MCF 10A (cell line): ENCODE measurements around the gene NEUROD6. TPM values are rescaled to one million over a fixed set of nuclear protein-coding genes. Genes with fewer than 3 reads are reported as not detected.

Experiments used
- BruUV-seq: library from RNA; stranded (reverse); fragments of 400-500 nt; replicated peaks from 2 replicates; lab custom pipeline; 2021; lab: Mats Ljungman, UMichigan
- CTCF ChIA-PET: fragments of 300-600 bp; sonication (Branson Sonifier 250); formaldehyde crosslinking; extraction: SDS; loops from one replicate; lab custom pipeline; 2021; ENCODE audit warnings: antibody characterized with exemption, inconsistent platforms; lab: Yijun Ruan, JAX
- POLR2A ChIA-PET: fragments of 300-600, 350-650 bp; sonication (Branson Sonifier 250); formaldehyde crosslinking; extraction: SDS; loops from one replicate; lab custom pipeline; 2020; ENCODE audit warnings: antibody characterized with exemption, inconsistent platforms; lab: Yijun Ruan, JAX
- DNase-seq: peaks from one replicate; pipeline ENCODE4 v3.0.0-alpha.2; 2018; ENCODE audit not compliant: unreplicated experiment
- H3K27ac Mint-ChIP-seq: one replicate; pipeline ENCODE4 v1.8.0; 2022; ENCODE audit warnings: mild to moderate bottlenecking, low read depth, mixed read lengths; ENCODE audit not compliant: unreplicated experiment
- H3K27me3 Mint-ChIP-seq: one replicate; pipeline ENCODE4 v1.8.0; 2022; ENCODE audit warnings: mixed read lengths; ENCODE audit not compliant: insufficient read depth, unreplicated experiment
- H3K36me3 Mint-ChIP-seq: one replicate; pipeline ENCODE4 v1.8.0; 2022; ENCODE audit warnings: mild to moderate bottlenecking, moderate library complexity, mixed read lengths; ENCODE audit not compliant: insufficient read depth, unreplicated experiment
- H3K4me1 Mint-ChIP-seq: one replicate; pipeline ENCODE4 v1.8.0; 2022; ENCODE audit warnings: mixed read lengths; ENCODE audit not compliant: insufficient read depth, unreplicated experiment
- H3K4me3 Mint-ChIP-seq: one replicate; pipeline ENCODE4 v1.8.0; 2022; ENCODE audit warnings: mild to moderate bottlenecking, moderate library complexity, mixed read lengths; ENCODE audit not compliant: unreplicated experiment
- H3K9me3 Mint-ChIP-seq: one replicate; pipeline ENCODE4 v1.8.0; 2022; ENCODE audit warnings: mixed read lengths; ENCODE audit not compliant: unreplicated experiment
- intact Hi-C: fragments of 100-400 bp; cut with micrococcal nuclease; formaldehyde crosslinking; loops from 2 replicates; pipeline ENCODE4 v1.14.1; 2022
- total RNA-seq: library from RNA; stranded (reverse); gene quantifications from 2 replicates; pipeline ENCODE4 v1.2.3, GENCODE V29; 2022
- TF ChIP-seq, protein P1 (sequence below): fragments of 200-600 bp; IDR thresholded peaks from one replicate; pipeline ENCODE4 v1.8.0; 2022; ENCODE audit warnings: antibody characterized with exemption, mild to moderate bottlenecking; ENCODE audit not compliant: unreplicated experiment

The NEUROD6 gene
- total RNA-seq, 1 experiment from 2014 or later = not detected

DNA sequence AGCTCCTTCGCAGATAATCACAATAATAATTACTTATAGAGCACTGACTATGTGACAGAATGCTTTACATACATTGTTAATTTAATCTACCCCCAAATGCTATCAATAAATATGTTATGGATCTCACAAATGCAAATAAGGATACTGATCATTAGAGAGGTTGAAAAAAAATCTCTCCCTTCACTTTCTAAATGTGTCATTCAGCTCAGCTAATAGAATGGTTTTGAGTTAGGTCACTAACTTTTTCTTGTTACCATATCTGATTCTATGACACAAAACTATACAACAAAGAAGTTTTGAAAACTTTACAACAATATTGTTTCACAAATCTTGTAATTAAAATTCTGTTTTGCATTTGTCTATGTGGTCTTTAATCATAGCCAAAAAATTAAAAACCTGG is 17.4 kb downstream of the NEUROD6 start:
- no peak overlapping the region for H3K27ac Mint-ChIP-seq
- TF ChIP-seq, protein P1, sequence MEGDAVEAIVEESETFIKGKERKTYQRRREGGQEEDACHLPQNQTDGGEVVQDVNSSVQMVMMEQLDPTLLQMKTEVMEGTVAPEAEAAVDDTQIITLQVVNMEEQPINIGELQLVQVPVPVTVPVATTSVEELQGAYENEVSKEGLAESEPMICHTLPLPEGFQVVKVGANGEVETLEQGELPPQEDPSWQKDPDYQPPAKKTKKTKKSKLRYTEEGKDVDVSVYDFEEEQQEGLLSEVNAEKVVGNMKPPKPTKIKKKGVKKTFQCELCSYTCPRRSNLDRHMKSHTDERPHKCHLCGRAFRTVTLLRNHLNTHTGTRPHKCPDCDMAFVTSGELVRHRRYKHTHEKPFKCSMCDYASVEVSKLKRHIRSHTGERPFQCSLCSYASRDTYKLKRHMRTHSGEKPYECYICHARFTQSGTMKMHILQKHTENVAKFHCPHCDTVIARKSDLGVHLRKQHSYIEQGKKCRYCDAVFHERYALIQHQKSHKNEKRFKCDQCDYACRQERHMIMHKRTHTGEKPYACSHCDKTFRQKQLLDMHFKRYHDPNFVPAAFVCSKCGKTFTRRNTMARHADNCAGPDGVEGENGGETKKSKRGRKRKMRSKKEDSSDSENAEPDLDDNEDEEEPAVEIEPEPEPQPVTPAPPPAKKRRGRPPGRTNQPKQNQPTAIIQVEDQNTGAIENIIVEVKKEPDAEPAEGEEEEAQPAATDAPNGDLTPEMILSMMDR = no peak
- ChIA-PET POLR2A (no interaction called here), CTCF (interaction anchor here (0.6 to 0.7 kb wide), 2 partner anchors 18 to 960 kb away, joined by 3 to 4 read pairs; no protein-coding TSS in a partner anchor)
- no peak for DNase-seq
- intact Hi-C loops = no loop called here
- H3K36me3 Mint-ChIP-seq = no peaks in the 10 kb centered on the region
- no peaks in the 10 kb centered on the region for H3K9me3 Mint-ChIP-seq
- H3K4me3 Mint-ChIP-seq = no peak overlapping the region
- H3K4me1 Mint-ChIP-seq = no peaks in the 10 kb centered on the region
- no TSS peak for BruUV-seq
- peaks cover 19% of the 10 kb centered on the region for H3K27me3 Mint-ChIP-seq

DNA sequence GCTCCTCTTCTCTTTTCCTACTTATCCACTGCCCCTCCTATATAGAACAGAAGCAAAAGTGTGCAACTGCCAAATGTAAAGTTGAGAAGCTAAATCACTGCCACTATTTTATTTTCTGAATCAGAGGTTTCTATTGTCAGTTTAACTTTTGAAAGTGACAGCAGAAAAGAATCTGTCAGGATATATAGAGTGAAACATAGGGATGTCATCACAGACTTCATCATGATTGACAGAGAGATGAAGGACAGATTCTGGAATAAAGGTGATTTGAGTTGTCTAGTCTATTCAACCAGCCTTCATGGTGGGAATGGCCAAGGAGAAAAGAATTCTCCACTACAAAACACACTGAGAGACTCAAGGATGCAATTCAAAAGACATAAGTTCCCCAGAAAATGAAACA is 19.9 kb downstream of the NEUROD6 start:
- Mint-ChIP-seq H3K27me3 (peaks cover 19% of the 10 kb centered on the region), H3K36me3 (no peaks in the 10 kb centered on the region), H3K27ac (no peak overlapping the region), H3K4me3 (no peak overlapping the region), H3K4me1 (no peaks in the 10 kb centered on the region), H3K9me3 (no peaks in the 10 kb centered on the region)
- TF ChIP-seq, protein P1 = no peak
- CTCF ChIA-PET = interaction anchor here (0.6 to 1.6 kb wide), 2 partner anchors 37 to 122 kb away, joined by 3 to 6 read pairs; no protein-coding TSS in a partner anchor
- no peak for DNase-seq
- intact Hi-C loops = no loop called here
- POLR2A ChIA-PET = no interaction called here
- BruUV-seq = no TSS peak

DNA sequence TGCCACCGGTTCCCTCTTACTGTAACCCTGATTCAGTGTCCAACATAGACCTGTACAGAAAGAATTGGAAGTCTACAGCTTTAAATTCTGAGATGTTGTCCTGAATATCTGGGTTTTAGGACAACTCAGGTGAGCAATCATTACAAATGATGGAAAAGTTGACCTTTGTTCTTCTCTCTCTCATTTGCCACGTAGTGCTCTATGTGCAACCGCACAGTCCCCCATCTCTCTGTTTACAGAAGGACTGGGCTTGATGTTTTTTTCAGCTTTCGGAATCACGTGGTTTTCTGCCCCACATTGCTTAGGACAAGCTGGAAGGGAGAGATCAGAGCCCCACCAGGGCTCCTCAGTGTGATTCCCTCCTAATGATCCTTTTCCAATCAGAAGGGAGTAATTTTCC is 22.2 kb downstream of the NEUROD6 start:
- ChIA-PET POLR2A (no interaction called here), CTCF (no interaction called here)
- Mint-ChIP-seq H3K9me3 (no peaks in the 10 kb centered on the region), H3K36me3 (no peaks in the 10 kb centered on the region), H3K4me1 (no peaks in the 10 kb centered on the region), H3K27me3 (peaks cover 18% of the 10 kb centered on the region), H3K27ac (no peak overlapping the region), H3K4me3 (no peak overlapping the region)
- BruUV-seq = no TSS peak
- TF ChIP-seq, protein P1 = no peak
- intact Hi-C loops = no loop called here
- no peak for DNase-seq

DNA sequence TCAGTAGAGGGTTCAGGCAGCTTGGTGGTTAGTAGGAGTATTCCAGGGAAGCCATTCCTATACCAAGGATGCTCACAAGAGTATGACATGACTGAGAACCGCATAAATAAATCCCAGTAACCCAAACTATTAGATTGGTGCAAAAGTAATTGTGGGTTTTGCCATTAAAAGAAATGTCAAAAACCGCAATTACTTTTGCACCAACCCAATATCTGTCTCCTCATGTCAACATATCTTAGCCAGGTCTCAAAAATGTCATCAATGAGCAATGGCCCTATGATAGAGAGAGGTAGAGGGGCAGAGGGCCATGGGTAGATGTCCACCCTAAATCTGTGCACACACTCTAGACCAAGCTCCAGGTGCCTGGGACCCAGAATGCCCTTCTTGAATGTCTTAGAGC is 23.6 kb downstream of the NEUROD6 start:
- no peak overlapping the region for H3K27ac Mint-ChIP-seq
- intact Hi-C loops = no loop called here
- H3K4me3 Mint-ChIP-seq = no peak overlapping the region
- no peaks in the 10 kb centered on the region for H3K9me3 Mint-ChIP-seq
- peaks cover 27% of the 10 kb centered on the region for H3K27me3 Mint-ChIP-seq
- CTCF ChIA-PET = no interaction called here
- TF ChIP-seq, protein P1 = no peak
- no TSS peak for BruUV-seq
- no peaks in the 10 kb centered on the region for H3K36me3 Mint-ChIP-seq
- no peak for DNase-seq
- POLR2A ChIA-PET = no interaction called here
- H3K4me1 Mint-ChIP-seq = no peaks in the 10 kb centered on the region
